ENCODE data around the gene ZNF488.

DNA sequence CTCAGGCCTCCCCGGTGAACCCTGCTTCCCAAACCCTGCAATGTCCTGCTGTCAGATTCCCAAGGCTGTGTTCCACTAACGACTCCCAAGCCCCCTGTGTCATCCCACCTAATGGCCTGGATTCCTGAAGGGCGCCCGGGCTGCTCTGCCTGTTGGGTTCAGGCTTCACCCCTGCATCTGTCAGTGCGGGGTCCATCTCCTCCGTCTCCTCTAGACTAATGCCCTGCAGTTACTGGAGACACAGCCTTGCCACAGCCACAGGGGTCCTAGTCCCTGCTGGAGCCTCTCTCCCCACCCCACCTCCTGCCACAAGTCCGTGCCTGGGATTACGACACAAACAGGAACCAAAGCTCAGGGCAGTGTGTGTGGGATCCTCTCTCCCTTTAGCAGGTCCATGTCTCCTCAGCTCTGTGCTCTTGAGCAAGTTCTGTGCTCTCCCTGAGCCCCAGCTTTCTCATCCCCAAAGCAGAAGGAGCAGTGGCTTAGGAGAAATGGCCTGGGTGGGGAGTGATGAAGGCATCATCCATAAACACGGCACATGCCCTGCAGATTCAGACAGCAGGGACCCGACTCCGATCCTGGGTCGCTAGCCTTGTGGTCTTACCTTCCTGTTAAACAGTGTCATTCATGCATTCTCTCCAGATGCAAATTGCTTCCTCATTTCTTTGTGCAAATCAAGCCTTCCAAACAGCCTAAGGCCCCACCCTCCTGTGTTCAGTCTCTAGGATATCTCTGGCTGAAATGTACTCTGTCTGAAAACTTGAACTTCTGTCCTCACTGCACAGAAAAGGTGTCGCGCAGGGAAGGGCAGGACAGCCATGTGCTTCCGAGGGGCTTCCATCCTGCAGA is 44.1 kb downstream of the ZNF488 start:
- TF ChIP-seq POLR2AphosphoS5 (IDR thresholded peaks at IDR 0.05; ENCODE audit: low read depth, low read length) (no peak), CTCF (IDR thresholded peaks at IDR 0.05) (no peak), SIN3A (IDR thresholded peaks at IDR 0.05; ENCODE audit: borderline replicate concordance, low read depth, low read length) (no peak), SMC3 (IDR thresholded peaks at IDR 0.05; ENCODE audit: low read depth, low read length) (no peak), EZH2phosphoT487 (IDR thresholded peaks at IDR 0.05; ENCODE audit: borderline replicate concordance, low read depth) (no peak)
- TF ChIP-seq, protein P1, sequence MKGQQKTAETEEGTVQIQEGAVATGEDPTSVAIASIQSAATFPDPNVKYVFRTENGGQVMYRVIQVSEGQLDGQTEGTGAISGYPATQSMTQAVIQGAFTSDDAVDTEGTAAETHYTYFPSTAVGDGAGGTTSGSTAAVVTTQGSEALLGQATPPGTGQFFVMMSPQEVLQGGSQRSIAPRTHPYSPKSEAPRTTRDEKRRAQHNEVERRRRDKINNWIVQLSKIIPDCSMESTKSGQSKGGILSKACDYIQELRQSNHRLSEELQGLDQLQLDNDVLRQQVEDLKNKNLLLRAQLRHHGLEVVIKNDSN (IDR thresholded peaks at IDR 0.05; ENCODE audit: borderline replicate concordance, low read depth) = no peak
